DMS114 treated with DMSO at 0.1 percent for 48 hours (cell line): ENCODE results near the gene DUSP3.
A peak's percentile ranks its signal among the peaks of the same experiment; 100 is the strongest.

Experiments
- DNase-seq: peaks from one replicate; lab custom pipeline; 2025; ENCODE audit not compliant: unreplicated experiment; lab: John Stamatoyannopoulos, UW

The DUSP3 gene

DNA sequence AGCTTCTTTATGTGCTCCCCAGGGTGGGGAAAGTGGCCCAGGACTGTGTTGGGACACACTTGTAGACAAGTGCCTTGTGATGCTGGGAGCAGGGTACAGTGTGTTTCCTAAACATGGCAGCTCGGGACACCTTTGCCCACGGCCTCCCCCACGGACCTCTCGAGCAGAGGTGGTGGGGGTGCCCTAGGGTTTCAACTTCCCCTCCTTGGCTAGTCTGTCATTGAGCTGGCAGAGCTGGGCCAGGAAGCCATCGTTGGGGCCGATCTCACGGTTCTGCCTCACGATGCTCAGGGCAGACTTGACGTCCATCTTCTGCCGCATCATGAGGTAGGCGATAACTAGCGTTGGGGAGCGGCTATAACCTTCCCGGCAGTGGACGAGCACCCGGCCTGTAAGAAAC lies 9.4 kb downstream of the DUSP3 start:
- no peak for DNase-seq

DNA sequence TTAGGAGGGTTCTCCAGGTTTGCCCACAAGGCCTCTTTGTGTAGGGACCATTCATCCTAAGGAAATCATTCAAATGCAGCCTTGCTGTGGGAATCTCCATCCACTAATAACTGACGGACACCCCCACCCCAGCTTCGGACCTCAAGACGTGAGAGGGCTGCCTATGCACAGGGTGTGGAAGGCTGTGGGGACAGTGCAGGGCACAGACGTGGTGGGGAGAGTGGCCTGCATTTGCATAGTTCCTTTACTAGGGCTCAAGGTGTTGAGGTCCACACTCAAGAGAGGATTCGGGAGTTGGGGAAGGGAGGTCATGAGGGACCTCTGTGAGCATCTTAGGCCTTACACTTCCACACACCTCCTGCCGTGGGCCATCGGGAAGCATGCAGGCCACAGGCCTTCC lies 9.8 kb downstream of the DUSP3 start:
- DNase-seq, result no peak

DNA sequence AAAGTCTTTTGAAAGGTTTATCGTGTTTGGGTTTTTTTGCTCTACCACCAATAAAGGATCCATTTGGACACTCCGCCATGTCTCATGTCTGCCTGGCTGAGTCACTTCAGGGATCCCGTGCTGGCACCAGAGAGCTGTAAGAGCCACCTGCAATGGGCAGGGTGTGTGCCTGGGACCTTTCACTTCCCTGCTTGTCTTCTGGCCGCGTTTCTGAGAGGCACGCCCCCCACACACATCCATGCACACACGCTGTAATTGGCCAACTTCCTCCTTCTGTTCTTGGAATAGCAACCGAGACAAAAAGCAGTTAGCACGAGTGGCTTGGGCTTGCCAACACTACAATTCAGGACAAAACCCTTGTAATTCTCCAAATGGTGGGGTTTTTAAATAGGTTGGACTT lies 10.4 kb downstream of the DUSP3 start:
- no peak for DNase-seq

DNA sequence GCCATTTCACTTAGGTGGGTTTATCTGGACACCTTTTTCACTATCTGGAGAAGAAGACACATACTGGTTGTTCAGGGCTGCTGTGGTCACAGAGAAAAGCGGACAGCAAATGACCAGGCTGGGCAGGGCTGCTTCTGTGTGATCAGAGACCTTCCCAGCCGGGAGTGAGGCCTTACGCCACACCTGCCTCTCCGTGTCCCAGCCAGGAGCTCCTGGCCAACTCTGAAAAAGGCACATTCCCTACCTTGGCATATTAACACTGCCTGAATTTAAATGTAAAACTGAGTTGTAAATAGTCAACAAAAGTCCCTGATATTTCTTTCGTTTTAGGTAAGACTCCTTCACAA lies 11.1 kb downstream of the DUSP3 start:
- no peak for DNase-seq

DNA sequence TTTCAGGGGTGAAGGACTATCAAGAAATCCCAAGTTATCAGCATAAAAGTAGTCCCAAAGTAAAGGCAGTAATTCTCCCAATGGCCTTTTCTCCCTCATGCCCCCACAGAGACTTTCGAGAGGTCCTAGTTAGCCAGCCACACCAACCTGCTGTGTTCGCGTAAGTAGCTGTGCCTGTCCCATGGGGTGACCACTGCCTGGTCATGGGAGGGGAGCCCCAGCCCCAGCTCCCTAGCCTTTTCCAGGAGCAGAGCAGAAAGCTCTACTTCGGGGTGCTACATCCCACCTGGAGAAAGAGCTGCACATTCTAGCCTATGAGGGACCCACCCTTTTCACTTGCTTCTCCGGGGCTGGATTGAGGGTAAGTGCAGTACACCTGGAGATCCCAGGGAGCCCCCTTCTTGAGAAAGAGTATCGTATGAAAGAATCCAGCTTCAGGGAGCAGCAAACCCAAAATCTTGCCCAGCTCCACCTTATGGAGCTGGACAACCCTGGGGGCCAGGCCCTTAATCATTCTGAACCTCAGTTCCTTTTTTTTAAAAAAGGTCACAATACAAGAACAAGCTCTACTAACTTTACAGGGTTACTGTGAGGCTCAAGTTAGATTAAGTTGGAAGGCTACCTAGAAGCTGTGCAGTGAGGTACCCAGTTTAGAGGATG lies 11.6 kb downstream of the DUSP3 start:
- DNase-seq, result no peak

DNA sequence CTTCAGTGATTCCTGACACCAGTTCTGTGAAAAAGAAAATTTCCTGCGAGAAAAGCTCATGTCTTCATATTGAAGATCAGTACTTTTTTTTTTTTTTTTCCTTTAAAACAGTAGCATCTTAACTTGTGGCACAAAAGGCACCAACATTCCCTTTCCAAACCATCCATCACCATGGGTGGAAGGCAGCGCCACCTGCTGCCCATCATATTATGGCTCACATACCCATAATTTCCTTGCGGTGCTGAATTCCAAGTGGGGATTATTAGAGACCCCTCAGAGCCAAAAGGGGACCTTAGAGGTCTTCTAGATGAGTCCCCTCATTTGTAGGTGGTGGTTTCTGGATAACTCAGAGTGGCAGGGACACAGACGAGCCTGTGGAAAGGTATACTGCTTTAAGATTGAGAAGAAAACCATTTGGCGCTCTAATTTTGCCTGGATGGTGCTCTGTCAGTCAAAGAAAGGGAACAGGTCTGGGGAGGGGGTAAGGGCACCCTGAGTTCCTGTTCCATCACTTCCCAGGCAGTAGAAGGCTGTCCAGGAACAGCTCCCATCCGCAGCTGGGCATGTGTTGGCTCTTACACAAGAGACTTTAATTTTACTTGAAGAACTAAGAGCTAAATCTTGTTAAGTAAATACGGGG lies 12.2 kb downstream of the DUSP3 start:
- peak; percentile 19 for DNase-seq

DNA sequence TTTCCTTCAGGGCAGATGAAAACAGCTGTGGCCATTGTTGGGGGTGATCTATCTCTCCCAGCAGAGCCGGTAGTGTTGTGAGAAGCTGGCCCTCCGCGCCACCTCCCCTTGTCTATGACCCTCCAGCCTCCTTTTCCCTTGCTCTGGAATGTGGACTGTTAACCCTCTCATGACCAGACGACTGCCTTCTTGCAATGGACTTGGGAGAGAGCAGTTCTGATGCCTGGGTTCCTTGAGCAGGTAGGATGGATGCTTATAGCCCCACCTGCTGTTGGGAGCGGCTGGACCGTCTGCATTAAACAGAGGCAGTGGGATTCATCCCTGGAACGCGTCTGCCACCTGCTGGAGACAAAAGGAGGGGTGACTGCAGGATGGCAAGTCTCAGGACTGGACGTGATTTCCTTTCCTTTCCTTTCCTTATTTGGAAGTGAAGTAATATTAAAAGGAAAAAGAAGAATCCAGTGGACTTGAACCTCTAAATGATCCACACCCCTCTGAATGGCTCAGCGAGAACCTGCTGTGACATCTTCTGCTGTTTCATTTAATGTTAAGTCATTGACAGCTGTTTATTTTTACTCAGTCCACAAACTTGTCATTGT lies 18.4 kb downstream of the DUSP3 start:
- peak; percentile 85 for DNase-seq

DNA sequence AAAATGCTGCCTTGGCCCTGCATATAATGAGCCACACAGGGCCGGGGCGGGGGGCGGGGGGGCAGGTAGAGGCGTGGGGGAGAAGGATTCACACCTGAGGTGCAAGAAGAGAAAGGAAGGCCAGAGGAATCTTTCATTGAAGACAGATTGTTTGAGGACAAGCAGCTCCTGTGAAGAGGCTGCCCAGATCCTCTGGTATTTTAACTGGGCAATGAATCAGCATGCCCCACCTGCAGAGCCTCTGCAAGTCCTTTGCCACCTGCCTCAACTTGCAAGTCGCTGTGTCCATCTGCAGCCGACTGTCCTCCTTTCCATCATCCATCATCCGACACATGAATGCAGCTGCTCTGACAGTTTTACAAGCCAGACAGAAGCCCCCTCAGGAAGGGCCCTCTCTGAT lies 18.9 kb downstream of the DUSP3 start:
- DNase-seq, result no peak

DNA sequence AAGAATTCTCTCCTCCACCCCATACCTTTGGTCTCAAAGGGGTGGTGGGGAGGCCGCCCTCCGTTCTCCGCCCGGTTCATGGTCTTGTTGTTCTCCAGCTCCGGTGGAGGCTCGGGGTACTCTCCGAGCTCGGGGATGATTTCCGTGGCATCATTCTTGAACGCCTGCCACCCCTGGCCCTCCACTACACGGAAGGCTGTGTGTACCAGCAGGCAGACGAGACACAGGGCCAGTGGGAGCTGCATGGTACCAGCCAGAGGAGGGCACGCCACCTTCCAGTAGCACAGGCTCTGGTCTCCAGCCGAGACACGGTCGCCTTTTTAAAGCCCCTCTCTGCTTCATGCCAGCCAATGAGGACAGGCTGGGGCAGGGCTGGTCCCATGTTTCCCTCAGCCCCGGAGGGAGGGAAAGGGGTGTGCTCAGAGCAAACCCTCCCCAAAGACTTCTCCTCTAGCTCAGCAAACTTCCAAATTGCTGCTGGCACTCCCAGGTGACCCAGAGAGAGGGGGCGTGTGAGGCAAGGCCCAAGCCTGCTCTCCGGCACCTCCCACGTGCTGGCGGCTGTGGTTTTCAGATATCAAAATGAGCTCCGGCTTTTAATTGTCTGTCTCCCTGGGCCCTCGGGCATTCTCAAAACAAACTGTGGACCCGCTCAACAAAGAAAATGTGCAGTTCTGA lies 20.1 kb downstream of the DUSP3 start, which contains the start of gene SOST:
Gene SOST, minus strand, starts transcription at position 295 of the 678 bp plus-strand sequence. Its CDS starts 50 bp downstream, at position 245.
- no peak for DNase-seq

DNA sequence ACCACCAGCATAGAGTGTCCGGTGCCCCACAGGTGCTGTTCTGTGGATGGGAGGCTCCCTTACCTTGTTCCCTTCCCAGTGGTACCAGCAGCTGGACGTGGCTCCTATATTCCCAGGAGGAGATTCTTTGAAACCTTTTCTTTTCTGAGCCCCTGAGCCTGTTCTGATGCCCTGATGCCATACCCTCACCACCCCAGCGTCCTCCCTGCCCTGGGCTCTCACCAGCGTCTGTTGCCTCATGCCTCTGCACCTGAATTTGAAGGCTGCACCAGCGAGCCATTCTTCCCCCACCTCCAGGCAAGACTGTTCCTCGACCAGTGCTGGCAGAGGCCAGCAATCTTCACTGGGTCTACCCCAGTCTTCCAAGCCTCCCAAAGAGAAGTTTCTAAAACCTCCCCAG lies 20.7 kb downstream of the DUSP3 start:
- no peak for DNase-seq

DNA sequence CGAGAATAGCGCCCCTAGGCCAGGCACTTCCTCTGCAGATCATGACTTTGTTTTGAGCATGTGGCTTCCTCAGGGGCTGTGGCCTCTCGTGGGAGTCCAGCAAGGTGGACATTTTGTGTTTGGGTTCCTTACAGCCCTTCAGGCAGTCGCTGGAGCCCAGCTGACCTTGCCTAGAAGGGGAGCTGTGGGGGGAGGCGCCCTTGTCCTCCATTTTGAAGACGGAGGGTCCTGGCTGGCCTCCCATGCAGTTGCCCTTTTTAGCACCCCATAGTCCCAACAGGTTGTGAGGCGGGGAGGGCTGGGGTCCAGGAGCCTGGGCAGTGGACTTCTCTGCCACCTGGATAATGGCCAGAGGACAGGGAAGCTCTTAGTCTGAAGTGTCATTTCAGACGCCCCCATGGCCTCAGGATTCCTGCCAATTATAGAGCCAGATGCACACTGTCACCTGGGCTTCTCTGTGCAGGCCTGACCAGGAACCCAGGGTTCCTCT lies 21.6 kb downstream of the DUSP3 start:
- DNase-seq, result no peak

DNA sequence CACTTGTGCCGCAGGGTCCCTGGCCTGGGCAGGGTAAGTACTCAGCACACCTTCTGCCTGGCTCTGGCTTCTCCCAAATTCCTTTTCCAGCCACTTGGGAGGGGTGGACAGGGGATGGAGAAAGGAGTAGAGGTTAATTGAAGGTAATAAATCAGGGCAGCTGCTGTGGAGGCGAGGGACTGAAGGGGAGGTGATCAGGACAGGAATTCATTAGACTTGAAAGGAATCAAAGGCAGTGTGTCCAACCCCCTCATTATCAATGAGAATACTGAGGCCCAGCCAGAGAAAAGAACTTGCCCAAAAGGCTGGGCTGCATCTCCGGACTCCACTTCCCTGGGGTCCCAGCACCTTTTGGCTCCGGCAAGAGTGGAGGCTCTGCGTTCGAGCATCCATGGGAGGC lies 22.6 kb downstream of the DUSP3 start:
- DNase-seq, result no peak

DNA sequence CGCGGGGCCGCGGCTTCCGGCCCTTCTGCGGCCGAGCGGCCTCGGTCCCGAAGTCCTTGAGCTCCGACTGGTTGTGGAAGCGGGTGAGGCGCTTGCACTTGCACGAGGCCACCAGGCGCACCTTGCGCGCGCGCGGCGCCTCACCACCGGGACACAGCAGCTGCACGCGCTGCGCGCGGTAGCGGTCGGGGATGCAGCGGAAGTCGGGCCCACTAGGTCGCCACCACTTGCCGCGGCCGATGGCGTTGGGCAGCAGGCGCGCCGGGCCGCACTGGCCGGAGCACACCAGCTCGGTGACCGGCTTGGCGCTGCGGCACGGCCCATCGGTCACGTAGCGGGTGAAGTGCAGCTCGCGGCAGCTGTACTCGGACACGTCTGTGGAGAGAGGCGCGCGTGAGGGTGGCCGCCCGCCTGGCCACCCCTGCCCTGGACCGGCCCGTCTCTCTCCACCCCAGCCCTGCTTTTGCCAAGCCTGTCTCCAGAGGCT lies 23.3 kb downstream of the DUSP3 start:
- no peak for DNase-seq

DNA sequence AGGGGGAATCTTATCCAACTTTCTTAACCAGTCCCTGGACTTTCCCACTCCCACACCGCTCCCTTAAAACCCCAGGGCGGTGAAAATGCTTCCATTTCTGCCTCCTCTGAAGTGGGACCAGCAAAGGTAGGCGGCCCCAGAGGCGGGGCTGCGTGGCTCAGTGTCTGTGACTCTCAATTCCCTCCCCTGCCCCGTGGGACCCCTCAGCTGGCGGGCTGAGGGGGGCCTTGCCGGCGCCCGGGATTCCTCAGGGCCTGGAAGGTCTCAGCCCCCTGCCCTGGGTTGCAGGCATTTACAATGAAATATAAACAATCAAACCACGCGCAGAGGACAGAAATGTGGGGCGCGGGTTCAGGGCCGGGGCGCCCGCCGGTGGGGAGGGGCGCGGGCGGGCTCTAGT lies 23.8 kb downstream of the DUSP3 start:
- no peak for DNase-seq

DNA sequence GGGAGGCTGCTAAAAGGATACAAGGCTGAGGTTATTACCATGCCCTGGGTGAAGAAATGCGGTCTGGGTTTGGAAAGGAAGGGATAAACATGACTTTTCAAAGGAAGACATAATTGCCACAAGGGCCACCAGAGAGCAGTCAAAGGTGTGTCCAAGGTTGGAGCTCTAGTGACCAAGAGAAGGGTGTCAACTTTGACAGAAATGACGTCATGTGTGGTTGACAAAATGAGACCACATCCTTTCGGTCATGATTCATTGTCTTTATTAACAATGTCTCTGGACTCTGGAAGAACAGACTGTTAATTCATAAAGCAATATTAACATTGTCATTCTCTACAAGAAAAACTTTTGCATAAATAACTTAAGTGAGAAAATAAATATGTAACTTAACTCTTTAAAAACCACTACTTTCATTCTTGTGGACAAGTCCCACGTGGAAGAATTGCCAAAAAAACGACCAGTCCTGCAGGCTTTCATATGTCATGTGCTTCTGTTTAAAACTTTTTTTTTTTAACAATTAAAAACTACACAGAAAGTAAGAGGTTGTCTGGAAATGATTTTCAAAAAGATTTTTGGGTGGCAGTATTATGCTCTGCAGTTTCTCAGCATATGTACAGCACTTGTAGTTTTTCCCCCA lies 25.2 kb downstream of the DUSP3 start:
- no peak for DNase-seq

DNA sequence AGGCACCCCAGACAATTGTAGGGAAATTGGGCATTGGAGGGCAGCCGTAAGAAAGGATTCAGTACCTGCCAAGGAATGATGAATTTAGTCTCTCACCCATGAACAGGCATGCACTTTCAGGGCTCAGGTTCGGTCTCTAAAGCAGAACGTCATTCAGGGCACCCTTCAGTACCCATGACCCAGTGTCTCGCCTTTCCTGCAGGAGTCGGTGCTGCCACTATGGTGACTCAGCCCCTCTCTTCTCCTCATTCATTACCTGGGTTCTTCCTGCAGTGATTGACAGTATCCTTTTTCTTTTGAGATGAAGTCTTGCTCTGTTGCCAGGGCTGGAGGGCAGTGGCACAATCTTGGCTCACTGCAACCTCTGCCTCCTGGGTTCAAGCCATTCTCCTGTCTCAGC lies 28.6 kb downstream of the DUSP3 start:
- no peak for DNase-seq

DNA sequence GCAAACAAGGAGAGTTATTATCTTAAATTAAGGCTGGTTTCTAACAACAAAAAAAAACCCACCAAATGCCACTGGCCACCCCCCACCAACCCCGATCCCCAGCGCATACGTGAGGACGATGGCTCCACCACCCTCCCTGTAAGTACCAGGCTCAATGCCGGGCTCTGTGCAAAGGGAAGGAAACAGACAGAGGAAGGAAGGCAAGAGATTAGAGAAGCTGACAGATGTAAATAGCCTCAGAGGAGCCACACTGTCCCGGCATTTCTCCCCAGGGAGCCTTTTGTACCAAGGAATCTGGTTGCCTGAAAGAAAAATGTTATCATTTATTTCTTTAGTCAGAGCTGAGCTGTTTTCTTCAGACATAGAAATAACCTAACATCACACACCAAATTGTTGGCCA lies 33.2 kb downstream of the DUSP3 start:
- DNase-seq, result no peak

DNA sequence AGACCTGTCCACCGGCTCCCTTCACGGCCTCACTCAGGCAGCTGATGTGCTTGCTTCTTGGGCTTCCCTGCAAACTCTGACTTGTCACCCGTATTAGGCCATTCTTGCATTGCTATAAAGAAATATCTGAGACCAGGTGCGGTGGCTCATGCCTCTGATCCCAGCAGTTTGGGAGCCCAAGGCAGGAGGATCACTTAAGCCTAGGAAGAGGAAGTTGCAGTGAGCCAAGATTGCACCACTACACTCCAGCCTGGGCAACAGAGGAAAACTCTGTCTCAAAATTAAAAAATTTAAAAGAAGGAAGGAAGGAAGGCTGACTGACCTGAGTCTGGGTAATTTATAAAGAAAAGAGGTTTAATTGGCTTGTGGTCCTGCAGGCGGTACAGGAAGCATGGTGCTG lies 37.1 kb downstream of the DUSP3 start:
- DNase-seq, result no peak

DNA sequence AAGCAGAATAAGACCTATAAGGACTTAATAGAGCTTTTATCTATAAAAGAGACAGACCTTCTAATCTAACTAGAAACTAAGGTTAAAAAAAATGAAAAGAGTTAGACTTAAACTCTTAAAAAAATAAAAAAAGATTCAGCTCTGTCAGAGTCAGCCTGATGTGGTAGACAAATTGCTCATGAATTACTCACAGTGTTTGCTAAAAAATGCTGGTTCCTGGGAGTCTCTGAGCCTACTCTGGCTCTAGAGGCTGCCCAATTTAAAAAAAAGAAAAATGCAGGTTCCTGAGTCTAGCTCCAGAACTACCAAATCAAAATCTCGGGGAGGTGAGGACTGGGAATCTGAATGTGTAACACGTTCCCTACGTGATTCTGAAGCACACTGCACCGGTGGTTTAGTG lies 38.2 kb downstream of the DUSP3 start:
- no peak for DNase-seq

DNA sequence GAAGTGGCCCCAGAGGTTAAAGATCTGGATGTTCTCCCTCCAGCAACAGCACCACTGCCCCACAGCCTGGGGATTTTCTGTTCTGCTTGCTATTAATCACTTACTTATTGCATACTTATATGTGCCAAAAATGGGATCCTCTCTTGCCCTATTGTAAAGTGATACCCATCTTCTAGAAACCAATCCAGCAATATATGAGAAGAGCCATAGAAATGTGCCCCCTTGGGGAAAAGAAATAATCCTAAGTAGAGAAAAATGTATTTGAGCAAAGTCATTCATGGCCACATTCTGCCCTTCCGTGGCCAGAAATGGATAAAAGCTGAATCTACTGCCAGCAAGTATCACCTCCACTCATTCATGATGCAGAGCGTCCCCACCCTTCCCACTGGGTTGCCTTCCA lies 41.1 kb downstream of the DUSP3 start:
- no peak for DNase-seq

DNA sequence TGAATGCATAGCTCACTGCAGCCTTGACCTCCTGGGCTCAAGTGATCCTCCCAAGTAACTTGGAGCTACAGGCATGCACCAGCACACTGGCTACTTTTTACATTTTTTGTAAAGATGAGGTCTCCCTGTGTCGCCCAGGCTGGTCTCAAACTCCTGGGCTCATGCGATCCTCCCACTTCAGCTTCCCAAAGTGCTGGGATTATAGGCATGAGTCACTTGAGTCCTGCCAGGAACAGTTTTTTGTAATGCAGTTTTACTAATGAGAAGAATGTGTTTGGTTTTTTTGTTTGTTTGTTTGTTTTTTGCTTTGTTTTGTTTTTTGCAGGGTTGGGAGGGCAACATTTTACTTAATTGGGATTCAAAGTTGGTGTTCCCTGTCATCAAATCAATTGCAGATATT lies 42.4 kb downstream of the DUSP3 start:
- DNase-seq, result no peak
